Astrocyte of the spinal cord (primary cell): ENCODE measurements around the gene CEBPE.

Experiments
- DNase-seq: peaks from one replicate; pipeline ENCODE4 v3.0.0; 2011; ENCODE audit warnings: low read depth, low spot score
- H3K4me3 ChIP-seq: 2 replicates; pipeline ENCODE4 v1.5.1; 2011; ENCODE audit warnings: low read depth, mild to moderate bottlenecking, low read length, moderate library complexity
- CTCF ChIP-seq: IDR thresholded peaks from 2 replicates; pipeline ENCODE4 v1.5.1; 2012; ENCODE audit warnings: low read depth, mild to moderate bottlenecking, low read length, inconsistent platforms
- in situ Hi-C: cut with HindIII; loops from 2 replicates; pipeline ENCODE4 v1.10.0; 2017; ENCODE audit warnings: low sequenced_read_pairs

Gene CEBPE

DNA sequence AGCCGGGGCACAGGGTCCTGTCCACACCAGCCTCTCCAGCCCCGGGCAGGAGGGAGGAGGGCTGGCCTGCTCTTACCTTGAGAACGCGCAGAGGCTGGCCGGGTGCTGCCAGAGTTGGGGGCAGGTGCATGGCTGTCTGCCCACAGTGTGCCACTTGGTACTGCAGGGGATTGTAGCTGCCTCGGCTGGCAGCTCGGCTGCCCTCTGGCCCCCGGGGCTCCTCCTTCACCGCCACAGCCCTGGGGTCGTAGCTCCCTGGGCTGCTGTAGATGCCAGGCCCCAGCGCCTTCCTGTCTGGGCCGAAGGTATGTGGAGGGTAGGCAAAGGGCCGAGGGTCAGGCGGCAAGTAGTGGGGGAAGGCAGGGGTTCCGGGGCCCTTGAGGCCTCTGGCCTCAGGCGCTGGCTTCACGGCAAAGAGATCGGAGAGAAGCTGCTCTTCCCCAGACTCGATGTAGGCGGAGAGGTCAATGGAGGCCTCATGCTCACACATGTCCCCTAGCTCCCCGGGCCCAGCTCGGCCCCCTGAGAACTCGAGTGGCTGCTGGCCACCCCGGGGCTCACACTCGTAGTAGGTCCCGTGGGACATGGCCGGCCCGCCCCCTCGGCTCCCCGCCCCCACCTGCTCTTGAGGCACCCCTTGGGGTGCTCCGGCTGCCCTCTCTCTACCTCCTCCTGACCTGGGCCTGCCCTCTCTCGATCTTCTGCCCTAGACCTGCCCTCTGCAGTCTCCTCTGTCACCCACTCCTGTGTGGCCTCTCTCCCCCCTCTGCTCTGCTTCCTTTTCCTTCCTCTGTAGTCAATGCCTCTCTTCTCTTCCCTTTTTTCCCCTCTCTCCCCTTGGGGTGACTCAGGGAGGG lies at the start of gene CEBPE:
Gene CEBPE, minus strand, starts transcription at position 750 of the 857 bp plus-strand sequence. Its CDS starts 164 bp downstream, at position 586.
- TF ChIP-seq CTCF = no peak
- H3K4me3 ChIP-seq = no peak within 1 kb of the TSS
- no peak for DNase-seq
- in situ Hi-C loops = no loop called here

DNA sequence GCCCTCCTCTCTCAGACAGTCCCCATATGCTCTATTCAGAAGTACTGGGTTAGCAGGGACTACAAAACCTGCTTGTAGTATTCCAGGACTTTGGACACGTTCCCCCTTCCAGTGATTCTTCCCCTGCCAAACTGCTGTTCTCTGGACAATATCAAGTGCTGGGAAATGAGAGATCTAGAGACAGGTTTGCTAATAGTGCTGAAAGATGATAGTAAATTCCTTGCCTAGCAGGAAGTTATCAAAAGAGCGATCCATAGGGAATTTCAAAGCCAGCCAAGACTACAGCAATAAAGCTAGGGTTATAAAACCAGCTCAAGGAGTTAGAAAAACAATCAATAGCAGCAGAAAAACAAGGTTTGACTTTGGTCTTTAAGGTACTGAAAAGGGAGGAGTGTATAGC lies 49.2 kb upstream of the CEBPE start:
- TF ChIP-seq CTCF = no peak
- DNase-seq = no peak
- H3K4me3 ChIP-seq = no peak overlapping the region
- in situ Hi-C loops = no loop called here

GRCh38 chr14:23167116-23167847 lies 48.2 kb upstream of the CEBPE start:
- DNase-seq = no peak

GRCh38 chr14:23164949-23165348 lies 45.9 kb upstream of the CEBPE start:
- H3K4me3 ChIP-seq = no peak overlapping the region
- no peak for DNase-seq
- in situ Hi-C loops = no loop called here
- TF ChIP-seq CTCF = no peak

More at GRCh38 chr14:23167116-23167847, 48.2 kb upstream of the CEBPE start:
- H3K4me3 ChIP-seq = no peak overlapping the region
- in situ Hi-C loops = no loop called here
- TF ChIP-seq CTCF = no peak

DNA sequence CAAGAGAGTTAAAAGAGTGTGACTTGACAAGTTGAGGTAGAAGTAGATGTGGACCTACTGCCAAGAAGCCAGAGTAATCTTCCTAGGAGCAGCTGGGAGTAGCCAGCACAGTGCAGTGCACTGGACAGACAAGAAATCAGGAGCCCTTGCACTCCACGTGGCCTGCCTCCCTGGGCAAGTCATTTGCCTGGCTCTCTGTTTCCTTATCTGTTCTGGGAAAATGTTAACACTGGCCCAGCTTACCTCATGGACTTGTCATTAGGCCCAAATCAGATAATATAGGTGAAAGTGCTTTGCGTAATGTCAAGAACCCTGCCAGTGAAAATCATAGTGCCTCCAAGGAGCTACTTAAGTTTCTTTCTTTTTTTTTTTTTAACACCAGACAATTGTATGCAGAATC lies 45.2 kb upstream of the CEBPE start:
- no peak for TF ChIP-seq CTCF
- in situ Hi-C loops = no loop called here
- DNase-seq = no peak
- no peak overlapping the region for H3K4me3 ChIP-seq

- no peak for TF ChIP-seq CTCF
- in situ Hi-C loops = no loop called here
- DNase-seq = no peak
- H3K4me3 ChIP-seq = no peak overlapping the region
These were observed 44.8 kb upstream of the CEBPE start for GRCh38 chr14:23163830-23164229.
